UCSD-AML1 (cell line): Measurements from ENCODE around the gene ZBTB42.
"Not testable (repeated sequence)": the region's sequence is repeated elsewhere in the genome, so short reads cannot be mapped to it uniquely, and the experiment has no call there.

Source experiments
- DNase-seq: peaks from one replicate; lab custom pipeline; 2025; ENCODE audit not compliant: unreplicated experiment; lab: John Stamatoyannopoulos, UW

ZBTB42 gene

GRCh38 chr14:104836171-104836935 is 35.5 kb downstream of the ZBTB42 start:
- DNase-seq = not testable (repeated sequence)

GRCh38 chr14:104841730-104842129 is 40.8 kb downstream of the ZBTB42 start:
- DNase-seq = no peak

GRCh38 chr14:104843006-104843405 is 42.1 kb downstream of the ZBTB42 start:
- DNase-seq = no peak

GRCh38 chr14:104843442-104844305 is 42.8 kb downstream of the ZBTB42 start:
- DNase-seq = no peak

- DNase-seq = no peak
These were observed 43.6 kb downstream of the ZBTB42 start for GRCh38 chr14:104844306-104845032.

GRCh38 chr14:104845033-104845666 is 44.2 kb downstream of the ZBTB42 start:
- DNase-seq = no peak

- no peak for DNase-seq
These were observed 45.0 kb downstream of the ZBTB42 start for GRCh38 chr14:104845834-104846441.

GRCh38 chr14:104852280-104852663 is 51.4 kb downstream of the ZBTB42 start:
- DNase-seq = no peak
